Activated CD4-positive, alpha-beta T cell treated with anti-CD3 and anti-CD28 coated beads, Interleukin-2, amount 10 ng/mL, durations not matched to agents 24 days and 14 days (primary cell): ENCODE data around the gene SKAP1. TPM values are rescaled to one million over a fixed set of nuclear protein-coding genes. Genes with fewer than 3 reads are reported as not detected.

Source experiments
- DNase-seq: peaks from one replicate; pipeline ENCODE4 v3.0.0; 2022
- H3K27ac Mint-ChIP-seq: one replicate; pipeline ENCODE4 v1.8.0; 2022; ENCODE audit warnings: mild to moderate bottlenecking, mixed read lengths
- H3K27me3 Mint-ChIP-seq: one replicate; pipeline ENCODE4 v1.8.0; 2022; ENCODE audit warnings: mixed read lengths
- H3K36me3 Mint-ChIP-seq: one replicate; pipeline ENCODE4 v1.8.0; 2022; ENCODE audit warnings: low read depth, mild to moderate bottlenecking, mixed read lengths
- H3K4me1 Mint-ChIP-seq: one replicate; pipeline ENCODE4 v1.8.0; 2021; ENCODE audit warnings: mixed read lengths
- H3K4me3 Mint-ChIP-seq: one replicate; pipeline ENCODE4 v1.8.0; 2022; ENCODE audit warnings: mild to moderate bottlenecking, moderate library complexity, mixed read lengths
- H3K9me3 Mint-ChIP-seq: one replicate; pipeline ENCODE4 v1.8.0; 2021; ENCODE audit warnings: mixed read lengths
- intact Hi-C: fragments of 100-400 bp; cut with micrococcal nuclease; formaldehyde crosslinking; loops from one replicate; pipeline ENCODE4 v1.15.1; 2023
- total RNA-seq: library from RNA; stranded (reverse); gene quantifications from 2 replicates; pipeline ENCODE4 v1.2.3, GENCODE V29; 2022

SKAP1 gene
- total RNA-seq, 1 donor from 2014 or later, result 59.3 TPM

DNA sequence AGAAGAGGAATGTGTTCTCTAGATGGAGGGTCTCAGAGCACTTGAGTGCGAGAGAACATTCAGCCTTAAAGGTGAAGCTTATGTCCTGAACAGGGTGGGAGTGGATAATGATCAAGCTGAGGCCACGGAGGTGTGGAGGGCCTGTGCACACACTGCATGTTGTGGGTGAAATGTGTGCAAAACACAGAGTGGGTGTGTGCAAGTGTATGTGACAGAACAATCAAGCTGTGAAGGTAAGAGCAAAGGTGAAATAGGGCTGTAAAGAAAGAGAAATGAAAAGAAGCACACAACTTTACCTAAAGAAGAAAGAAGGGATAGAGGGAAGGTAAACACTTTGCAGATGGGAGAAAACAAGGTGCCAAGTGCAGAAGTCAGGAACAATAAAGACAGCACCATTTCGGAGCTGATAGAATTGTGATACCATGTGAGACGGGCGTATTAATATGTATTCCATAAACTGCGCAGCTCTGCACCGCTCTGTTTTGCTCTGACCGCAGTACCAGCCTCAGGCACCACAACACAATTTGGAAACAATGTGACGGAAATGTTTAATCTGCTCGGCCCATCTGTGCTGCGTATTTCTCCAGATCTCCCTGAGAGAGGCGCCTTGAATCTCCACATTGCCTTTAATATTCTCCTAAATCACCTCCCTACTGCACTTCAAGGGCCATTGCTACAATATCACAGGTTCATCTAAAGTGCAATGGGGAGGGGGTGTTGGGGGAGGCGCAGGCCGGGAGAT, 281.8 kb downstream of the SKAP1 start:
- Mint-ChIP-seq H3K4me1 (peaks cover 3% of the 10 kb centered on the region), H3K27me3 (no peaks in the 10 kb centered on the region), H3K27ac (peak overlapping the region; percentile 77), H3K36me3 (peaks cover 40% of the 10 kb centered on the region), H3K9me3 (no peaks in the 10 kb centered on the region), H3K4me3 (no peak overlapping the region)
- no peak for DNase-seq
- intact Hi-C loops, result no loop called here

DNA sequence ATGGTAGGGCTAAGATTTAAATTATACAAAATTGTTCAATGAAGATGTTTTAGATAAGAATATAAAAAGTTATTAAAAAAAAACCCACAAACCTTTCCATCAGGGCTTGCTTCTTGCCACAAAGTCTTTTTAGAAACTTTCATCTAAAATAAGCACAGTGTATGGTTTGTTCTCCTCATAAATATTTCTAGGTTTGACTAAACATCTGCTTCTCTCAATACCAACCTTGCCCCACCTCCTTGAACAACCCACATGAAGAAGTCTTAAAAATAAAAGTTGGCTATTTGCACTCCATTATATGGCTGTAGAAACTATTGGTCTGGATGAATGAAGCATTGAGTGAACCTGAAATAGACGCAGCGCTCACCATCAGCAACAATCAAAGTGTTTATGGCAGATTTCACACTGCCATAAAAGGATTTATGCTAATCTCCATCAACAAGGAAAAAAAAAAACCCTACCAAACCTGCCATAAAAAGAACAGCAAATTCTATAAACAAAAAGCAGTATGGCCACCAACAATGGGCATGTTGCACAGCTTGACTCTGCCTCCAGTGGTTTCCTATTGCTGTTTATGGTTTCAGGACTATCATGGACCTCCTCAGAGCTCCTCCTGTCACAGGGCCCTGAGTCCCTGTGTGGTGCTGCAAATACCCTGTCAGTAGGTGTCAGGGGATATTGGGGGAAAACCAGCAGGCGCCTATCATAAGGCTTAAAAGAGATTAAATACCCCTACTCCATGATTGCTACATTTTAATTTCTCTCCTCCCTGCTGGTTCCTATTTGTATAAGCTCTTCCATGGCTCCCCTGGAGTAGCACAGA, 284.8 kb downstream of the SKAP1 start:
- intact Hi-C loops, result no loop called here
- Mint-ChIP-seq H3K27me3 (no peaks in the 10 kb centered on the region), H3K4me1 (peaks cover 5% of the 10 kb centered on the region), H3K9me3 (no peaks in the 10 kb centered on the region), H3K4me3 (no peak overlapping the region), H3K27ac (peak overlapping the region; percentile 47), H3K36me3 (peaks cover 36% of the 10 kb centered on the region)
- no peak for DNase-seq

DNA sequence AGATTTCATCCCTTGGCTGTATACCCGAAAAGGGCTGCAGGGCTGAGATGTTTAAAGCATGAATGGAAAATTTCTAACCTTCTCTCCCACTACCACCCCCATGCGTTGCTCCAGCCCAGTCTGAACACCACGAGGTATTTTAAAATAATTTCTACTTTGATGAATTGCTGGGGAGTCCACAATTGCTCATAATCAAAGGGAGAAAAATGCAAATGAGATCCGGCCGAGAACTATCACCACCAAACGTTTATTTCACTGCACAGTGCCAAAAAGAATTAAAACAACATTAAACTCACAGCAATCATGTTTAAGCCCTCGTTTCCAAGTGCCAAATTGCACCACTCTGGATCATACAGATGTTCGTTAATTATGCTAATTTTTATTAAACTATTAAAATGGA, 285.8 kb downstream of the SKAP1 start:
- Mint-ChIP-seq H3K27ac (no peak overlapping the region), H3K4me1 (peaks cover 12% of the 10 kb centered on the region), H3K27me3 (no peaks in the 10 kb centered on the region), H3K4me3 (no peak overlapping the region), H3K36me3 (peaks cover 41% of the 10 kb centered on the region), H3K9me3 (no peaks in the 10 kb centered on the region)
- intact Hi-C loops, result no loop called here
- DNase-seq, result no peak

DNA sequence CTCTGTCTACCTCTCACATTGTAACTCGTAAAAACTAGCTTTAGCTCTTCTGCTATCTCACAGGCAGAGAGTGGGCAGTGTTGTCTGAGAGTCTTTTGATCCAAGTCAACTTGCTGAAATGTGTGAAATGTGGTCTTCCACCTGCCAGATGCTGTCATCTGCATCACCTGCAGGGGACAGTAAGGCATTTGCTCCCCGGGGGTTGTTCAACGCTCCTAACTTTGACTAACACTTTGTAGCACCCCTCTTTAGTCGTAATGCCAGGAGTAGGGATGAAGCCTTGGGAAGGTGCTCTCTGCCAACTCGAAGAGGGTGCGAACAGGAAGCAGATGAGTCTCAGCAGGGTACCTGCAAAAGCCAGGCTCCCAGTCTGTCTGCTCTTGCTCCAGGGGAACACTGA, 286.4 kb downstream of the SKAP1 start:
- intact Hi-C loops, result no loop called here
- peaks cover 40% of the 10 kb centered on the region for H3K36me3 Mint-ChIP-seq

DNA sequence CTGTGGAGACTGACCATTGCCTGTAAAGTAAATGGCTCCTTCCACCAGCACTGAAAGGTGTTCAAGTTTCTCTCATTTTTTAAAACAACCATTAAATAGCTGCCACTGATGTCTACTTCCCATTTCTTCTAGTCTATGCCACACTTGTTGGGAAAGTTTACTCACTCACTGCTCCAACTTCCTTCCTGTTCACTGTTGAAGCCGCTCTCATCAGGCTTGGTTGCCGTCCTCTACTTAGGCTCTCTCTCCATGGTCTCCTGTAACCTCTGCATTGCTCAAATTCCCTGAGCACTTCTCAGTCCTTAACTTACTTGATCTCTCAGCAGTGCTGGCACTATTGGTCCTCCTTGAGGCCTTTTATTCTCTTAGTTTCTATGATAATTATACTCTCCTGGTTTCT, 290.1 kb downstream of the SKAP1 start:
- H3K27ac Mint-ChIP-seq, result peak overlapping the region; percentile 65

More for the DNA sequence above, 286.4 kb downstream of the SKAP1 start:
- H3K4me3 Mint-ChIP-seq, result no peak overlapping the region
- no peak overlapping the region for H3K27ac Mint-ChIP-seq
- no peaks in the 10 kb centered on the region for H3K27me3 Mint-ChIP-seq
- DNase-seq, result no peak
- no peaks in the 10 kb centered on the region for H3K9me3 Mint-ChIP-seq
- peaks cover 12% of the 10 kb centered on the region for H3K4me1 Mint-ChIP-seq

DNA sequence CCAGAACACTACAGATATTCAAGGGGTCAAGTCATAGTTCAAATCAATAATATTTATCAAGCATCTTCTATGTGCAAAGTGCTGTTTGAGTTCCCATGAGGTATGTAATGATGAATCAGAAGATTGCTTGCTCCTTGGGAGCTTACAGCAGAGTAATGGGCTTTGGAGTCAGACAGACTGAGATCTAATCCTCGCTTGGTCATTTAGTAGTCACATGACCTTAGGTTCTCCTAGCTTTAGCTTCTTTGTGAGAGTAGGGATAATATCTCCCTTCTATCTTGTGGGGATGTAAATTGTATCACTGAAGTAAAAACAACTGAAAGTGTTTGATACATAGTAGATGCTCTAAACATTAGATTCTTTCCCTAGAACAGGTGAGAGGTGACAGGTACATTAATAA, 292.4 kb downstream of the SKAP1 start:
- H3K9me3 Mint-ChIP-seq, result no peaks in the 10 kb centered on the region
- no peak overlapping the region for H3K4me3 Mint-ChIP-seq
- peaks cover 9% of the 10 kb centered on the region for H3K4me1 Mint-ChIP-seq
- intact Hi-C loops, result no loop called here
- peak overlapping the region; percentile 4 for H3K27ac Mint-ChIP-seq
- H3K36me3 Mint-ChIP-seq, result peaks cover 29% of the 10 kb centered on the region
- no peak for DNase-seq
- no peaks in the 10 kb centered on the region for H3K27me3 Mint-ChIP-seq

More for the DNA sequence above, 290.1 kb downstream of the SKAP1 start:
- peaks cover 32% of the 10 kb centered on the region for H3K36me3 Mint-ChIP-seq
- no peaks in the 10 kb centered on the region for H3K9me3 Mint-ChIP-seq
- peaks cover 12% of the 10 kb centered on the region for H3K4me1 Mint-ChIP-seq
- intact Hi-C loops, result no loop called here
- DNase-seq, result no peak
- no peaks in the 10 kb centered on the region for H3K27me3 Mint-ChIP-seq
- H3K4me3 Mint-ChIP-seq, result no peak overlapping the region

DNA sequence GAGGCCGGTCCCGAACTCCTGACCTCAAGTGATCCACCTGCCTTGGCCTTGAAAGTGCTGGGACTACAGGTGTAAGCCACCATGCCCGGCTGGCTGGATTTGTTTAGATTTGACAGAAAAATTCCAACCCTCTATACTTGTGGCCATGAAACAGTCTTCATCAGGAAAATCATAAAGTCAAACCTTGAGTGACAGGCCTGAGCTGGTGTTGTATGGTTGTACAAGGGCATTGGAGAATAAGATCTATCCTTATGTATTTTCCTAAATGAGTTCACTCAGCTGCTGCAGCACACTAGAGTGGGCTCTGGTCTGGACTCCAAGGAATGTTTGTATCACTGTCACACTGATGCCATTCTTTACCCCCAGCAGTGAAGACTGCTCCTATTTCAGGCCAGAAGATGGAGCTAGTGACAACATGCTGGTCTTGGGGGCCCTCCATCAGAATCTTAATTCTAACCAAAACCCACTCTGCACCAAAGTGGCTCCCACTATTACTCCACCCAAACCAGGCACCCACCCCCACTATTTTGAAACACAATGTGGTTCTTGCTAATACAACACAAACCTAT, 295.0 kb downstream of the SKAP1 start:
- no peaks in the 10 kb centered on the region for H3K27me3 Mint-ChIP-seq
- peaks cover 30% of the 10 kb centered on the region for H3K36me3 Mint-ChIP-seq
- no peak overlapping the region for H3K27ac Mint-ChIP-seq
- H3K4me1 Mint-ChIP-seq, result peaks cover 4% of the 10 kb centered on the region
- DNase-seq, result no peak
- intact Hi-C loops, result no loop called here
- no peak overlapping the region for H3K4me3 Mint-ChIP-seq
- no peaks in the 10 kb centered on the region for H3K9me3 Mint-ChIP-seq

DNA sequence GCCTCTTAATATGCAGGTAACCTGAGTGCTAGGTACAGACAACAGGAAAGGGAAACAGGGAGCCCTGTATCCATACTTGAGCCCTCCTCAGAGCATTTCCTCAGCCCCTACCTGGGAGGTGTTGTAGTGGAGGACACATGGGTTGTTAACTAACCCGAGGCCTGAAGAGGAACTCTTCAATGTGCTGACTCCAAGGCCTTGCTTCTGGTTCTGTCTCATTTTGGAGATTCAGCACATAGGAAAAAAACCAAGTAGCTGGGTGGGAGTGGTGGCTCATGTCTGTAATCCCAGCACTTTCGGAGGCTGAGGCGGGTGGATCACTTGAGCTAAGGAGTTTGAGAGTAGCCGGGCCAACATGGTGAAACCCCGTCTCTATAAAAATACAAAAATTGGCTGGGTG, 297.6 kb downstream of the SKAP1 start:
- Mint-ChIP-seq H3K27ac (no peak overlapping the region), H3K4me1 (no peaks in the 10 kb centered on the region), H3K4me3 (no peak overlapping the region), H3K36me3 (peaks cover 21% of the 10 kb centered on the region), H3K9me3 (no peaks in the 10 kb centered on the region), H3K27me3 (no peaks in the 10 kb centered on the region)
- intact Hi-C loops, result no loop called here
- no peak for DNase-seq

DNA sequence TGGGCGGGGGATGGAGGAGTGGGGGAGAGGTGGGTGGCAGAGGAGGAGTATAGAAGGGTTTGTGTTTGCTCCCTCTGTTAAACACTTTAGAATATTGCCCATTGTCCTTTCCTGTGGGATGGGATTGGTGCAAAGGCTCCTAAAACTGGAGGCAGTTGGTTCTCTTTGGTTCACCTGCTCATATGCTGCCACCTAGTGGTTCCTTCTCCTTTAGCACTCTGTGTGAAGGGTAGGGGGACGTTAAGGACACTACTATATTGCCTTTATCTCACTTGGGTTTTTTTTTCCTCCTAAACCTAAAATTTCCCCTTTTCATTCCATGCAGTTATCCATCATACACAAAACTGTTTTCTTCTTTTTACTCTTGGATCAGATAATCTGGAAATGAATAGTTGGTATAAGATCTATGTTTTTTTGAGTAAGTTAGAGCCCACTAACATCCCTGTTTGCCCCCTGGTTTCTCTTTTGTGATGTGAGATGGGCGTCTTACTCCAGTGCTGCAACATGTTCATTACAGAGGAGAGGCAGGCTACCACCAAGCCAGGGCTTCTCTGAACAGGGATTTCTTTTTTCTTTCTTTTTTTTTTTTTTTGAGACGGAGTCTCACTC, 298.7 kb downstream of the SKAP1 start:
- intact Hi-C loops, result loop anchor here (2.0 kb wide), 2 partner anchors 51 to 107 kb away; no protein-coding TSS in a partner anchor
- H3K27ac Mint-ChIP-seq, result peak overlapping the region; percentile 15
- H3K4me1 Mint-ChIP-seq, result no peaks in the 10 kb centered on the region
- DNase-seq, result peak; percentile 88
- H3K27me3 Mint-ChIP-seq, result no peaks in the 10 kb centered on the region
- H3K36me3 Mint-ChIP-seq, result peaks cover 20% of the 10 kb centered on the region
- H3K9me3 Mint-ChIP-seq, result no peaks in the 10 kb centered on the region
- H3K4me3 Mint-ChIP-seq, result no peak overlapping the region

DNA sequence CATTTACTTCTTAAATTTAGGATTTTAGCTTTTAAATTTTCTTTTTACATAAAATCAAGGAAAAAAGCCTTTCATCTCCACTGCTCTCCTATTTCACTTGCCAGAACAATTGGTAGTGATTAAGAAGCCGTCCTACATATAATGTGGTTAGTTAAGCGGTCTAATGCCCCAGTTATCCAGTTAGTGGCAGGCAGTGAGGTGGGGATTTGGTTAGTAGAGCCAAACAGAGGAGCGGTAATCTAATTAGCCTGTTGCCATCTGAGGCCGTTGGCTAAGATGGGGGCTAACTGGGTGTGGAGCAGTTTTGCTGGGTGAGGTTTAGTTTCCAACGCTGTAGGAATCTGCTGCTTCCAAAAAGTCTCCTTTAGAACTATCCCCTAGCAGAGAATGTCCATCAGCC, 300.0 kb downstream of the SKAP1 start:
- Mint-ChIP-seq H3K4me1 (no peaks in the 10 kb centered on the region), H3K9me3 (no peaks in the 10 kb centered on the region), H3K4me3 (no peak overlapping the region), H3K27ac (no peak overlapping the region), H3K36me3 (peaks cover 18% of the 10 kb centered on the region), H3K27me3 (no peaks in the 10 kb centered on the region)
- no peak for DNase-seq
- intact Hi-C loops, result loop anchor here (2.0 kb wide), 2 partner anchors 49 to 105 kb away; no protein-coding TSS in a partner anchor

DNA sequence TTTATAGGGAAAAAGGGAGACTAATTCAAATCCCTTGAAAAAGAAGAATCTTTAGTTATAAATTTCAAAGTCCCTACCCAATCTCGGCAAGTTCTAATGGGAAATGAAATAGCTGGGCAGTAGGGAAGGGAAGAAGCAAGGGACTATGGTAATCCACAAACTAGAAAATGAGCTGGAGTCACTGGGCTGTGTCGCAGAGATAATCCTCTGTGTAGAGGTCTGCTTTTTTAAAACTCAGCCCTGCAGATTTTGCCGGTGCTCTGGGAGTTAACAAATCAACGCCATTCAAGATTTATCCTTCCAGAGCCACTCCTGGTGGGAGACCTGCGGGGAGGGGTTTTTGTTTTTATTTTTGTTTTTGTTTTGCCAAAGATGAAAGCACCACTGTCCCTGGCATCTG, 301.6 kb downstream of the SKAP1 start:
- Mint-ChIP-seq H3K4me3 (no peak overlapping the region), H3K27me3 (no peaks in the 10 kb centered on the region), H3K9me3 (no peaks in the 10 kb centered on the region), H3K27ac (no peak overlapping the region), H3K4me1 (peaks cover 5% of the 10 kb centered on the region), H3K36me3 (peaks cover 22% of the 10 kb centered on the region)
- no peak for DNase-seq
- intact Hi-C loops, result no loop called here

DNA sequence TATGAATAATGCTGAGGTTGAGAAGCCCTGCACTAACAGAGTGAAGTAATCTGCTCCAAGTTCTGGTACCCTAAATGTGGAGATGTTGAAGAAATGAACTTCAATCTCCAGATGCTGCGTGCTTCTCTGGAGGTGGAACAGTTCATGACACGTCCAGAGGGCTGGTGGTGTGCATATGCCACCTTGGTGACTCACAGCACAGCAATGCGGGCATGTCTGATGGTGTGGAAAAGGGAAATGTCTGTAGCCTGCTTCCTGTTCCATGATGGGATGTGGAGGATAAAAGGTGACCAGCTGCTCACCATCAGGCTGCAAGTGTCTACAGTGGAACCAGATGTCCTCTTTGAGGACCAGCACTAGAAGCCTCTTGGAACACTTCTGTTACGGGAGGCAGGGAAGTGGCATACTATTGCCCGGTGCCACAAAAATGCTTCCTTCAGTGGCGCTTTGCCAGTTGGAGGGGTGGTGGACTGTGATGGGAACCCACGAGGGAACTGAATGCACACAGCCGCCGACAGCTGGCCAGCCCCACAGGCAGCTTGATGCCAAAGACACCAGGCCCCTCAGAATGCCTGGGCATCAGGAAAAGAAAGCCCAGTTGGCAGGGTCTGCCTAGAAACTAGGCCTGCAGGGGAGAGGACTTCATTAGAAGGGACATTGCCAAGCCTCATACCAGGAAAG, 302.5 kb downstream of the SKAP1 start:
- Mint-ChIP-seq H3K27ac (no peak overlapping the region), H3K4me1 (peaks cover 6% of the 10 kb centered on the region), H3K27me3 (no peaks in the 10 kb centered on the region), H3K36me3 (peaks cover 26% of the 10 kb centered on the region), H3K9me3 (no peaks in the 10 kb centered on the region), H3K4me3 (no peak overlapping the region)
- DNase-seq, result no peak
- intact Hi-C loops, result no loop called here

DNA sequence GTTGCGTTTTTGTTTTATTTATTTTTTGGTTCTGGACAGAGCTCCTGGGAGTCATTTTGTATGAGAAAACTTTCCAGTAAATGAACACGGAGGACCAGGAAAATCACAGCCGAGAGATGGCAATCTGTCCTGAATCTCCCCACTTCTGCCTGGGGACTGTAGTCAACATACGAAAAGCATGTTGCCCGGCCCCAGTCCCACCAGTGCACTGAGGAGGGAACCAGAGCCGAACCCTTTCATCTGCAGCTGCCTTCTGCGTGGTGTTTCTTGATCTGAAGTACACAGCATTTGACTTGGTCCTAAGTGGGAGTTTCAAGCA, 303.5 kb downstream of the SKAP1 start:
- Mint-ChIP-seq H3K36me3 (peaks cover 30% of the 10 kb centered on the region), H3K4me1 (peaks cover 6% of the 10 kb centered on the region), H3K4me3 (no peak overlapping the region), H3K27me3 (no peaks in the 10 kb centered on the region), H3K27ac (peak overlapping the region; percentile 6), H3K9me3 (no peaks in the 10 kb centered on the region)
- DNase-seq, result no peak
- intact Hi-C loops, result no loop called here
